Stimulated activated CD8-positive, alpha-beta memory T cell treated with anti-CD3 and anti-CD28 coated beads, Interleukin-7, amount 100 ng/mL, for 48 hours (primary cell): Measurements from ENCODE around the gene ARL6IP5.

Source experiments
- DNase-seq, 2 donors: peaks; one replicate each; pipeline ENCODE4 v3.0.0-alpha.2; 2020; ENCODE audit warnings: low read depth in 1 of 2; ENCODE audit errors: extremely low read depth in 1 of 2

ARL6IP5 gene

GRCh38 chr3:69116162-69116561 lies 31.4 kb downstream of the ARL6IP5 start:
- DNase-seq = no peak

- no peak for DNase-seq
Observed at GRCh38 chr3:69116897-69117296, 32.2 kb downstream of the ARL6IP5 start.

GRCh38 chr3:69118555-69118954 lies 33.8 kb downstream of the ARL6IP5 start:
- DNase-seq = no peak

GRCh38 chr3:69119138-69119537 lies 34.4 kb downstream of the ARL6IP5 start:
- DNase-seq = no peak

- no peak for DNase-seq
Observed at GRCh38 chr3:69119681-69120080, 34.9 kb downstream of the ARL6IP5 start.

GRCh38 chr3:69120879-69121464 lies 36.2 kb downstream of the ARL6IP5 start:
- peak; percentile 42 to 73 for DNase-seq

- DNase-seq = no peak
Observed at GRCh38 chr3:69121513-69121912, 36.8 kb downstream of the ARL6IP5 start.

GRCh38 chr3:69121950-69122349 lies 37.2 kb downstream of the ARL6IP5 start:
- DNase-seq = no peak

GRCh38 chr3:69122403-69122802 lies 37.7 kb downstream of the ARL6IP5 start, which contains the start of gene LMOD3:
TSS of gene LMOD3 (minus strand) at chr3:69122595. CDS start at chr3:69122386, 209 bp downstream.
- no peak for DNase-seq

GRCh38 chr3:69126216-69126615 lies 41.5 kb downstream of the ARL6IP5 start:
- DNase-seq = no peak

- DNase-seq = no peak
Observed at GRCh38 chr3:69126999-69127398, 42.3 kb downstream of the ARL6IP5 start.

- DNase-seq = no peak
Observed at GRCh38 chr3:69128509-69128908, 43.8 kb downstream of the ARL6IP5 start.

- DNase-seq = no peak
Observed at GRCh38 chr3:69129531-69129930, 44.8 kb downstream of the ARL6IP5 start.

- no peak for DNase-seq
Observed at GRCh38 chr3:69130689-69131088, 46.0 kb downstream of the ARL6IP5 start.

- DNase-seq = no peak
Observed at GRCh38 chr3:69137005-69137404, 52.3 kb downstream of the ARL6IP5 start.

GRCh38 chr3:69137412-69137811 lies 52.7 kb downstream of the ARL6IP5 start:
- no peak for DNase-seq

GRCh38 chr3:69141313-69141712 lies 56.6 kb downstream of the ARL6IP5 start:
- no peak for DNase-seq

GRCh38 chr3:69142090-69142489 lies 57.4 kb downstream of the ARL6IP5 start:
- no peak for DNase-seq

- no peak for DNase-seq
Observed at GRCh38 chr3:69142797-69143454, 58.2 kb downstream of the ARL6IP5 start.

GRCh38 chr3:69143612-69144011 lies 58.9 kb downstream of the ARL6IP5 start:
- DNase-seq = no peak

GRCh38 chr3:69144631-69145245 lies 60.0 kb downstream of the ARL6IP5 start:
- DNase-seq = no peak

GRCh38 chr3:69145688-69146087 lies 61.0 kb downstream of the ARL6IP5 start:
- DNase-seq = no peak
